ENCODE data around the gene CWC15. TPM values are rescaled to one million over a fixed set of nuclear protein-coding genes. Genes with fewer than 3 reads are reported as not detected.

Gene CWC15
- total and polyA plus RNA-seq, 4 donors, result 17.6 to 47.0 (median 20.9) TPM

DNA sequence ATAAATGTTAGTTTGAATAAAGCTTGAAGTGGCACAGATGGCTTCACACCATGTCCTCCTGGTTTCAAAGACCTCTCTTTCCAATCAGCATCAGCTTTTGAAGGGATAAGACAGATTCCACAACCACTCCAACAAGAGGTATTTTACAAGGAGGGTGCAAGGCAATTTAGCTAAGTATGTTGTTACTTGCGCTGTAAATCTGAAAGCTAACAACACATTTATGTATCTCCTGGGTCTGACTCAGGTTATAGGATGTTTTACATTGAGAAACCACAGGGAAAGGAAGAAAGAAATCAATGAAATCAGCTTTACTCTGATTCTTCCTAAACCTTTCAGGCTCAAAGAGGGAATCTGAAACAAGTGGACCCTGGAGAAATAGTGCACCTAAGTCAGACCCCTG, 12.1 kb downstream of the CWC15 start:
- peaks cover 12 to 59% (median 49%) of the 10 kb centered on the region in 4 donors for H3K36me3 ChIP-seq (ENCODE audit: control insufficient read depth in 4 of 4, insufficient read depth in 3 of 4, low read depth in 1 of 4, low read length in 3 of 4)
- no peak overlapping the region for H3K9ac ChIP-seq (ENCODE audit: low read depth in 1 of 2, low read length in 2 of 2)
- WGBS, result 100% methylated on average over 1 of the region's 1 CpG
- H3K4me3 ChIP-seq (ENCODE audit: low read depth in 1 of 3, low read length in 3 of 3), result no peak overlapping the region
- no peaks in the 10 kb centered on the region for H3K4me1 ChIP-seq (ENCODE audit: control insufficient read depth in 4 of 4, insufficient read depth in 4 of 4, low read length in 3 of 4)
- no peak for DNase-seq (ENCODE audit: low spot score)
- H3K27me3 ChIP-seq (ENCODE audit: control insufficient read depth in 4 of 4, insufficient read depth in 4 of 4, low read length in 3 of 4), result no peaks in the 10 kb centered on the region
- no peaks in the 10 kb centered on the region for H3K9me3 ChIP-seq (ENCODE audit: control insufficient read depth in 4 of 4, low read length in 3 of 4)
- H3K27ac ChIP-seq (ENCODE audit: low read depth in 1 of 2, low read length in 2 of 2), result no peak overlapping the region
- TF ChIP-seq JUND (IDR thresholded peaks at IDR 0.05) (no peak), HNF4G (IDR thresholded peaks at IDR 0.05) (no peak), YY1 (IDR thresholded peaks at IDR 0.05) (no peak), FOXA1 (IDR thresholded peaks at IDR 0.05) (no peak), SP1 (IDR thresholded peaks at IDR 0.05) (no peak), RXRA (IDR thresholded peaks at IDR 0.05) (no peak), RAD21 (IDR thresholded peaks at IDR 0.05) (no peak), EGR1 (IDR thresholded peaks at IDR 0.05; ENCODE audit: low read depth in 2 of 2) (no peak), FOXA2 (IDR thresholded peaks at IDR 0.05) (no peak), GABPA (IDR thresholded peaks at IDR 0.05 in 1 of 2, conservative IDR thresholded peaks at IDR 0.05 in 1 of 2) (no peak), TAF1 (conservative IDR thresholded peaks at IDR 0.05) (no peak)
- TF ChIP-seq, protein P1, sequence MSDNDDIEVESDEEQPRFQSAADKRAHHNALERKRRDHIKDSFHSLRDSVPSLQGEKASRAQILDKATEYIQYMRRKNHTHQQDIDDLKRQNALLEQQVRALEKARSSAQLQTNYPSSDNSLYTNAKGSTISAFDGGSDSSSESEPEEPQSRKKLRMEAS (IDR thresholded peaks at IDR 0.05), result no peak
- TF ChIP-seq, protein P2, sequence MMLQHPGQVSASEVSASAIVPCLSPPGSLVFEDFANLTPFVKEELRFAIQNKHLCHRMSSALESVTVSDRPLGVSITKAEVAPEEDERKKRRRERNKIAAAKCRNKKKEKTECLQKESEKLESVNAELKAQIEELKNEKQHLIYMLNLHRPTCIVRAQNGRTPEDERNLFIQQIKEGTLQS (IDR thresholded peaks at IDR 0.05), result no peak
- TF ChIP-seq, protein P3, sequence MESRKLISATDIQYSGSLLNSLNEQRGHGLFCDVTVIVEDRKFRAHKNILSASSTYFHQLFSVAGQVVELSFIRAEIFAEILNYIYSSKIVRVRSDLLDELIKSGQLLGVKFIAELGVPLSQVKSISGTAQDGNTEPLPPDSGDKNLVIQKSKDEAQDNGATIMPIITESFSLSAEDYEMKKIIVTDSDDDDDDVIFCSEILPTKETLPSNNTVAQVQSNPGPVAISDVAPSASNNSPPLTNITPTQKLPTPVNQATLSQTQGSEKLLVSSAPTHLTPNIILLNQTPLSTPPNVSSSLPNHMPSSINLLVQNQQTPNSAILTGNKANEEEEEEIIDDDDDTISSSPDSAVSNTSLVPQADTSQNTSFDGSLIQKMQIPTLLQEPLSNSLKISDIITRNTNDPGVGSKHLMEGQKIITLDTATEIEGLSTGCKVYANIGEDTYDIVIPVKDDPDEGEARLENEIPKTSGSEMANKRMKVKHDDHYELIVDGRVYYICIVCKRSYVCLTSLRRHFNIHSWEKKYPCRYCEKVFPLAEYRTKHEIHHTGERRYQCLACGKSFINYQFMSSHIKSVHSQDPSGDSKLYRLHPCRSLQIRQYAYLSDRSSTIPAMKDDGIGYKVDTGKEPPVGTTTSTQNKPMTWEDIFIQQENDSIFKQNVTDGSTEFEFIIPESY (IDR thresholded peaks at IDR 0.05), result no peak
- TF ChIP-seq, protein P4, sequence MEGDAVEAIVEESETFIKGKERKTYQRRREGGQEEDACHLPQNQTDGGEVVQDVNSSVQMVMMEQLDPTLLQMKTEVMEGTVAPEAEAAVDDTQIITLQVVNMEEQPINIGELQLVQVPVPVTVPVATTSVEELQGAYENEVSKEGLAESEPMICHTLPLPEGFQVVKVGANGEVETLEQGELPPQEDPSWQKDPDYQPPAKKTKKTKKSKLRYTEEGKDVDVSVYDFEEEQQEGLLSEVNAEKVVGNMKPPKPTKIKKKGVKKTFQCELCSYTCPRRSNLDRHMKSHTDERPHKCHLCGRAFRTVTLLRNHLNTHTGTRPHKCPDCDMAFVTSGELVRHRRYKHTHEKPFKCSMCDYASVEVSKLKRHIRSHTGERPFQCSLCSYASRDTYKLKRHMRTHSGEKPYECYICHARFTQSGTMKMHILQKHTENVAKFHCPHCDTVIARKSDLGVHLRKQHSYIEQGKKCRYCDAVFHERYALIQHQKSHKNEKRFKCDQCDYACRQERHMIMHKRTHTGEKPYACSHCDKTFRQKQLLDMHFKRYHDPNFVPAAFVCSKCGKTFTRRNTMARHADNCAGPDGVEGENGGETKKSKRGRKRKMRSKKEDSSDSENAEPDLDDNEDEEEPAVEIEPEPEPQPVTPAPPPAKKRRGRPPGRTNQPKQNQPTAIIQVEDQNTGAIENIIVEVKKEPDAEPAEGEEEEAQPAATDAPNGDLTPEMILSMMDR (IDR thresholded peaks at IDR 0.05; ENCODE audit: low read depth, low read length, missing input control), result no peak
- TF ChIP-seq, protein P5, sequence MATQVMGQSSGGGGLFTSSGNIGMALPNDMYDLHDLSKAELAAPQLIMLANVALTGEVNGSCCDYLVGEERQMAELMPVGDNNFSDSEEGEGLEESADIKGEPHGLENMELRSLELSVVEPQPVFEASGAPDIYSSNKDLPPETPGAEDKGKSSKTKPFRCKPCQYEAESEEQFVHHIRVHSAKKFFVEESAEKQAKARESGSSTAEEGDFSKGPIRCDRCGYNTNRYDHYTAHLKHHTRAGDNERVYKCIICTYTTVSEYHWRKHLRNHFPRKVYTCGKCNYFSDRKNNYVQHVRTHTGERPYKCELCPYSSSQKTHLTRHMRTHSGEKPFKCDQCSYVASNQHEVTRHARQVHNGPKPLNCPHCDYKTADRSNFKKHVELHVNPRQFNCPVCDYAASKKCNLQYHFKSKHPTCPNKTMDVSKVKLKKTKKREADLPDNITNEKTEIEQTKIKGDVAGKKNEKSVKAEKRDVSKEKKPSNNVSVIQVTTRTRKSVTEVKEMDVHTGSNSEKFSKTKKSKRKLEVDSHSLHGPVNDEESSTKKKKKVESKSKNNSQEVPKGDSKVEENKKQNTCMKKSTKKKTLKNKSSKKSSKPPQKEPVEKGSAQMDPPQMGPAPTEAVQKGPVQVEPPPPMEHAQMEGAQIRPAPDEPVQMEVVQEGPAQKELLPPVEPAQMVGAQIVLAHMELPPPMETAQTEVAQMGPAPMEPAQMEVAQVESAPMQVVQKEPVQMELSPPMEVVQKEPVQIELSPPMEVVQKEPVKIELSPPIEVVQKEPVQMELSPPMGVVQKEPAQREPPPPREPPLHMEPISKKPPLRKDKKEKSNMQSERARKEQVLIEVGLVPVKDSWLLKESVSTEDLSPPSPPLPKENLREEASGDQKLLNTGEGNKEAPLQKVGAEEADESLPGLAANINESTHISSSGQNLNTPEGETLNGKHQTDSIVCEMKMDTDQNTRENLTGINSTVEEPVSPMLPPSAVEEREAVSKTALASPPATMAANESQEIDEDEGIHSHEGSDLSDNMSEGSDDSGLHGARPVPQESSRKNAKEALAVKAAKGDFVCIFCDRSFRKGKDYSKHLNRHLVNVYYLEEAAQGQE (IDR thresholded peaks at IDR 0.05), result no peak

DNA sequence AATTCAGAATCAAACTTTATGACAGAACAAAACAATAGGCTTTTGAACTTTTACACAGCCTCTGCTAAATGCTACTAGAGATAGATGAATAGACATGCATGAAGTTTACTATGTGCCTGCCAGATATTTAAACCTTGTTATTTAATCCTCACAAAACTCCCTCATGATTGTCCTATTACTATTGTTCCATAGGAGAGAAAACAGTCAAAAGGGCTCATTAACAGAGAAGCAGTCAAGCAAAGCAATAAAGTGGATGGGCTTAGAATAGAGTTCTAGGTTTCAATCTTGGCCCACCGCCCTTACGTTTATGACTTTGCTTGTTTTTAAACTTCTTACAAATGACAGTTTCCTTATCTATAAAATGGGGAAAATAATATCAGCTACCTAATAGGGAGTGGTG, 12.9 kb downstream of the CWC15 start:
- Histone ChIP-seq H3K27ac (ENCODE audit: low read depth in 1 of 2, low read length in 2 of 2) (no peak overlapping the region), H3K9me3 (ENCODE audit: control insufficient read depth in 4 of 4, low read length in 3 of 4) (no peaks in the 10 kb centered on the region), H3K4me1 (ENCODE audit: control insufficient read depth in 4 of 4, insufficient read depth in 4 of 4, low read length in 3 of 4) (no peaks in the 10 kb centered on the region), H3K4me3 (ENCODE audit: low read depth in 1 of 3, low read length in 3 of 3) (no peak overlapping the region), H3K36me3 (ENCODE audit: control insufficient read depth in 4 of 4, insufficient read depth in 3 of 4, low read depth in 1 of 4, low read length in 3 of 4) (peaks cover 12 to 51% (median 41%) of the 10 kb centered on the region in 4 donors), H3K27me3 (ENCODE audit: control insufficient read depth in 4 of 4, insufficient read depth in 4 of 4, low read length in 3 of 4) (no peaks in the 10 kb centered on the region), H3K9ac (ENCODE audit: low read depth in 1 of 2, low read length in 2 of 2) (no peak overlapping the region)
- no peak for DNase-seq (ENCODE audit: low spot score)
- 94% methylated on average over 2 of the region's 2 CpGs for WGBS
- TF ChIP-seq SP1 (IDR thresholded peaks at IDR 0.05) (no peak), FOXA2 (IDR thresholded peaks at IDR 0.05) (no peak), FOXA1 (IDR thresholded peaks at IDR 0.05) (no peak), TAF1 (conservative IDR thresholded peaks at IDR 0.05) (no peak), HNF4A (conservative IDR thresholded peaks at IDR 0.05) (no peak)
- TF ChIP-seq, protein P1 (IDR thresholded peaks at IDR 0.05), result no peak
- TF ChIP-seq, protein P2 (IDR thresholded peaks at IDR 0.05), result no peak
- TF ChIP-seq, protein P4 (IDR thresholded peaks at IDR 0.05; ENCODE audit: low read depth, low read length, missing input control), result no peak
- TF ChIP-seq, protein P5 (IDR thresholded peaks at IDR 0.05), result no peak

Measured in liver (tissue), 9 donors.